Adipocyte (in vitro differentiated cells): ENCODE data around the gene ALDOC.
A peak's percentile ranks its signal among the peaks of the same experiment; 100 is the strongest.
"Not testable (repeated sequence)": the region's sequence is repeated elsewhere in the genome, so short reads cannot be mapped to it uniquely, and the experiment has no call there.

Source experiments
- DNase-seq: peaks from one replicate; pipeline ENCODE4 v3.0.0-alpha.2; 2015; ENCODE audit warnings: low read depth
- H3K27me3 ChIP-seq: replicated peaks from 2 replicates; pipeline ENCODE4 v1.7.0; 2013; ENCODE audit warnings: mild to moderate bottlenecking, low read length, moderate library complexity; ENCODE audit not compliant: control insufficient read depth, insufficient read depth
- H3K36me3 ChIP-seq: 2 replicates; pipeline ENCODE4 v1.7.0; 2013; ENCODE audit warnings: low read length, mild to moderate bottlenecking, moderate library complexity; ENCODE audit not compliant: control insufficient read depth, insufficient read depth, severe bottlenecking
- H3K4me1 ChIP-seq: 2 replicates; pipeline ENCODE4 v1.7.0; 2013; ENCODE audit warnings: mild to moderate bottlenecking, low read length, moderate library complexity; ENCODE audit not compliant: control insufficient read depth, insufficient read depth
- H3K4me3 ChIP-seq: 2 replicates; pipeline ENCODE4 v1.7.0; 2013; ENCODE audit warnings: mild to moderate bottlenecking, low read length, moderate library complexity
- H3K9ac ChIP-seq: 2 replicates; pipeline ENCODE4 v1.7.0; 2013; ENCODE audit warnings: mild to moderate bottlenecking, low read length, moderate library complexity
- H3K9me3 ChIP-seq: 2 replicates; pipeline ENCODE4 v1.7.0; 2013; ENCODE audit warnings: mild to moderate bottlenecking, low read length, moderate library complexity; ENCODE audit not compliant: control insufficient read depth

ALDOC gene

GRCh38 chr17:28610376-28610775, 33.7 kb upstream of the ALDOC start:
- Histone ChIP-seq H3K27me3 (no peaks in the 10 kb centered on the region), H3K4me3 (no peak overlapping the region), H3K9me3 (no peaks in the 10 kb centered on the region), H3K4me1 (peaks cover 3% of the 10 kb centered on the region), H3K9ac (no peak overlapping the region), H3K36me3 (peaks cover 26% of the 10 kb centered on the region)
- no peak for DNase-seq

- H3K4me1 ChIP-seq, DNase-seq: not testable (repeated sequence)
Observed at GRCh38 chr17:28604031-28604430, 27.3 kb upstream of the ALDOC start.

DNA sequence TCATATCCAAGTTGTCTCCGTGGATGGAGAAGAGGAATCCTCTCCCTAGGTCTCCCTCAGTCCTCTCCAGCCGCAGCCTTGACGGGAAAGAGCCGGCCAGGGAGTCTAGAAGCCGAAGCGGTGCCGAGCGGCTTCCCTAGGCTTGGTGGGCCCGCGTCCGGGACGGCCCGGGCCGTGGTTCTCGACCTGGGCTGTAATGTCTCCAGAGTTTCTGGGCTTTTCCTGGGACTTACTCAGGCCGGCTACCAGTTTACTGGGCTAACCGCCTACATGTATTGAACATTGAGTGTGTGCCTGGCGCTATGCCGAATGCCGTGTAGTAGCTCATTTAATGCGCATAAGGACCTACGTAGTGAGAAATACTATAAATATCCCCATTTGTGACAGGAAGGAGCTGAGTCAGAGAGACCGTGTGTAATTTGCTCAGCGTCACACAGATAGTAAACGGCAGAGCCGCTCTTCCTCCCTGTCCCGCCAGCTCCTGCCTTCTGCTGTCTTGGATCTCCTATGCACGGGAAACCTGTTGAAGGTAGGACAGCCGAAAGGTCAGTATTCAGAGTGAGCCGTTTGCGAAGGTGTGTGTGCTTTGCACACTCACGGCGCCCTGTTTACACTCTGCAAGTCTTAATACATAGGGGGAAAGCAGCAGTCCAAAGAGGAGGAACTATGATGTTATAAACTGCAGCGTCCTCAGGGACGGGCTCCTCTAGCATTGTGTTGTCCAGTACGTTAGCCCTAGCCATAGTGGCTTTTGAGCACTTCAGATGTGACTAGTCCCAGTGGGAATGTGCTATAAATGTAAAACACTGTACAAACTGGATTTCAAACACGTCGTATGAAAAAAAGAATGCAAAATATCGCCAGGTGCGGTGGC, 22.9 kb upstream of the ALDOC start:
- Histone ChIP-seq H3K4me3 (peak overlapping the region; percentile 96), H3K36me3 (no peaks in the 10 kb centered on the region), H3K9ac (peak overlapping the region; percentile 78), H3K27me3 (no peaks in the 10 kb centered on the region), H3K4me1 (peaks cover 13% of the 10 kb centered on the region), H3K9me3 (no peaks in the 10 kb centered on the region)
- DNase-seq: peak; percentile 85

More at GRCh38 chr17:28604031-28604430, 27.3 kb upstream of the ALDOC start:
- not testable (repeated sequence) for H3K36me3 ChIP-seq, H3K27me3 ChIP-seq, H3K9ac ChIP-seq, H3K4me3 ChIP-seq, H3K9me3 ChIP-seq

- no peaks in the 10 kb centered on the region for H3K36me3 ChIP-seq
- H3K4me3 ChIP-seq: peak within 1 kb of the TSS; percentile 96
- H3K4me1 ChIP-seq: peaks cover 13% of the 10 kb centered on the region
- peak; percentile 97 for DNase-seq
- H3K9me3 ChIP-seq: no peaks in the 10 kb centered on the region
- no peaks in the 10 kb centered on the region for H3K27me3 ChIP-seq
- H3K9ac ChIP-seq: peak within 1 kb of the TSS; percentile 78
Observed at GRCh38 chr17:28598799-28599310, 22.2 kb upstream of the ALDOC start, which contains the start of gene SPAG5. SPAG5 (minus strand) TSS chr17:28599025; CDS start chr17:28598946, 79 bp downstream.

- H3K9me3 ChIP-seq: no peaks in the 10 kb centered on the region
- H3K4me3 ChIP-seq: peak overlapping the region; percentile 96
- H3K9ac ChIP-seq: peak overlapping the region; percentile 78
- DNase-seq: peak; percentile 2
- no peaks in the 10 kb centered on the region for H3K27me3 ChIP-seq
- H3K4me1 ChIP-seq: peaks cover 13% of the 10 kb centered on the region
- no peaks in the 10 kb centered on the region for H3K36me3 ChIP-seq
Observed at GRCh38 chr17:28598389-28598788, 21.7 kb upstream of the ALDOC start.

GRCh38 chr17:28597606-28598383, 21.1 kb upstream of the ALDOC start:
- no peaks in the 10 kb centered on the region for H3K27me3 ChIP-seq
- no peaks in the 10 kb centered on the region for H3K36me3 ChIP-seq
- no peak for DNase-seq
- peaks cover 13% of the 10 kb centered on the region for H3K4me1 ChIP-seq
- H3K9me3 ChIP-seq: no peaks in the 10 kb centered on the region
- H3K4me3 ChIP-seq: peak overlapping the region; percentile 96
- H3K9ac ChIP-seq: no peak overlapping the region

DNA sequence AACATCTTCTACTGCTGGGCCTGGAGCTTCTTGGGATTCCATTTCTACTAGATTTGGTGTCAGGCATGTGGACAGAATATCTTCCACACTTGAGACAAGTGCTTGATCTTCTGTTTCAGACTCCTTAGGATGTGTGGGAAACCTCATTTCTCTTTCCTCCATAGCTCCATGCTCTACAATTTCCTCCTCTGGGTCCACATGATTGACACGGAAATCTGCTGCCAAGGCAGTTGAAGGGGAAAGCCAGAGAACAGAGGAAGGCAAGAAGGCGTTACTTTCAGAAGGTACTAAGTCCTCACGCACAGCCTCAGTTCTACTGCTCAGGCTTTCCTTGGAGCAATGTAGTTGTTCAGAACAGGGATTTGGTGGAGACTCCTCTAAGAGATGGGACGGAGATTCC, 15.6 kb upstream of the ALDOC start:
- Histone ChIP-seq H3K4me3 (no peak overlapping the region), H3K36me3 (no peaks in the 10 kb centered on the region), H3K27me3 (no peaks in the 10 kb centered on the region), H3K9ac (no peak overlapping the region), H3K4me1 (no peaks in the 10 kb centered on the region), H3K9me3 (no peaks in the 10 kb centered on the region)
- no peak for DNase-seq

- H3K27me3 ChIP-seq: no peaks in the 10 kb centered on the region
- H3K9ac ChIP-seq: no peak overlapping the region
- peaks cover 28% of the 10 kb centered on the region for H3K36me3 ChIP-seq
- no peak for DNase-seq
- no peaks in the 10 kb centered on the region for H3K4me1 ChIP-seq
- H3K4me3 ChIP-seq: no peak overlapping the region
- no peaks in the 10 kb centered on the region for H3K9me3 ChIP-seq
Observed at GRCh38 chr17:28585851-28586250, 9.2 kb upstream of the ALDOC start.

- DNase-seq: no peak
- no peaks in the 10 kb centered on the region for H3K4me1 ChIP-seq
- H3K4me3 ChIP-seq: no peak overlapping the region
- H3K9ac ChIP-seq: no peak overlapping the region
- H3K36me3 ChIP-seq: peaks cover 28% of the 10 kb centered on the region
- H3K27me3 ChIP-seq: no peaks in the 10 kb centered on the region
- H3K9me3 ChIP-seq: no peaks in the 10 kb centered on the region
Observed at GRCh38 chr17:28584434-28584833, 7.7 kb upstream of the ALDOC start.

GRCh38 chr17:28582513-28582912, 5.8 kb upstream of the ALDOC start:
- Histone ChIP-seq H3K9ac (no peak overlapping the region), H3K9me3 (no peaks in the 10 kb centered on the region), H3K36me3 (peaks cover 31% of the 10 kb centered on the region), H3K4me1 (no peaks in the 10 kb centered on the region), H3K4me3 (no peak overlapping the region), H3K27me3 (no peaks in the 10 kb centered on the region)
- no peak for DNase-seq

GRCh38 chr17:28580959-28581358, 4.3 kb upstream of the ALDOC start:
- no peaks in the 10 kb centered on the region for H3K27me3 ChIP-seq
- H3K36me3 ChIP-seq: peaks cover 30% of the 10 kb centered on the region
- H3K9ac ChIP-seq: no peak overlapping the region
- DNase-seq: no peak
- no peaks in the 10 kb centered on the region for H3K9me3 ChIP-seq
- H3K4me1 ChIP-seq: peaks cover 7% of the 10 kb centered on the region
- H3K4me3 ChIP-seq: no peak overlapping the region
